BJ (cell line): Measurements from ENCODE around the gene ARSG. TPM values are rescaled to one million over a fixed set of nuclear protein-coding genes. Genes with fewer than 3 reads are reported as not detected.

Source experiments
- CTCF ChIA-PET: fragments of 350-600 bp; formaldehyde crosslinking; extraction: SDS; loops from one replicate; lab custom pipeline; 2021; ENCODE audit warnings: antibody characterized with exemption, inconsistent platforms; lab: Yijun Ruan, JAX
- POLR2A ChIA-PET: fragments of 300-600 bp; sonication (Branson Sonifier 250); formaldehyde crosslinking; extraction: SDS; loops from one replicate; lab custom pipeline; 2021; ENCODE audit warnings: antibody characterized with exemption; lab: Charles Lee
- DNase-seq: peaks from one replicate; pipeline ENCODE4 v3.0.0-alpha.2; 2011; ENCODE audit warnings: low read depth
- H3K27me3 ChIP-seq: 2 replicates; pipeline ENCODE4 v1.6.0; 2011; ENCODE audit warnings: low read length; ENCODE audit not compliant: control insufficient read depth, insufficient read depth
- H3K36me3 ChIP-seq: 2 replicates; pipeline ENCODE4 v1.5.1; 2011; ENCODE audit warnings: low read length; ENCODE audit not compliant: control insufficient read depth, insufficient read depth
- H3K4me3 ChIP-seq: 2 replicates; pipeline ENCODE4 v1.5.1; 2011; ENCODE audit warnings: low read depth, mild to moderate bottlenecking, control low read depth, low read length
- CTCF ChIP-seq: IDR thresholded peaks from 2 replicates; pipeline ENCODE4 v1.5.1; 2011; ENCODE audit warnings: low read depth, mild to moderate bottlenecking, control low read depth, inconsistent platforms, low read length, moderate library complexity; ENCODE audit not compliant: insufficient read depth
- polyA plus RNA-seq: library from polyadenylated mRNA; depleted of rRNA; stranded (reverse); fragments of >200 nt; gene quantifications from 2 replicates; pipeline ENCODE4 v1.2.3, GENCODE V29; 2011

ARSG gene
- polyA plus RNA-seq, 1 experiment = 3.6 TPM

- Histone ChIP-seq H3K4me3 (no peak overlapping the region), H3K27me3 (no peaks in the 10 kb centered on the region), H3K36me3 (no peaks in the 10 kb centered on the region)
- ChIA-PET CTCF (interaction anchor here (1.1 to 1.8 kb wide), 2 partner anchors 8 to 78 kb away, joined by 3 to 5 read pairs; no protein-coding TSS in a partner anchor), POLR2A (no interaction called here)
- no peak for DNase-seq
- no peak for TF ChIP-seq CTCF
Measured at GRCh38 chr17:68320943-68321555, 29.8 kb downstream of the ARSG start.

- Histone ChIP-seq H3K4me3 (no peak overlapping the region), H3K36me3 (no peaks in the 10 kb centered on the region), H3K27me3 (no peaks in the 10 kb centered on the region)
- POLR2A ChIA-PET = no interaction called here
- no peak for TF ChIP-seq CTCF
- CTCF ChIA-PET = no interaction called here
- no peak for DNase-seq
Measured at GRCh38 chr17:68321556-68321954, 30.3 kb downstream of the ARSG start.

GRCh38 chr17:68322630-68323029 lies 31.3 kb downstream of the ARSG start:
- no peak for DNase-seq
- no peak for TF ChIP-seq CTCF
- ChIA-PET CTCF (no interaction called here), POLR2A (no interaction called here)
- Histone ChIP-seq H3K27me3 (no peaks in the 10 kb centered on the region), H3K36me3 (no peaks in the 10 kb centered on the region), H3K4me3 (no peak overlapping the region)

GRCh38 chr17:68324114-68324513 lies 32.8 kb downstream of the ARSG start:
- H3K36me3 ChIP-seq = no peaks in the 10 kb centered on the region
- POLR2A ChIA-PET = no interaction called here
- DNase-seq = no peak
- no peak overlapping the region for H3K4me3 ChIP-seq
- no peaks in the 10 kb centered on the region for H3K27me3 ChIP-seq
- no peak for TF ChIP-seq CTCF
- CTCF ChIA-PET = interaction anchor here (1.3 kb wide), 1 partner anchor 75 kb away, joined by 5 read pairs; no protein-coding TSS in a partner anchor

- no peaks in the 10 kb centered on the region for H3K36me3 ChIP-seq
- DNase-seq = no peak
- ChIA-PET POLR2A (interaction anchor here (0.6 kb wide), 1 partner anchor 382 kb away, joined by 3 read pairs; no protein-coding TSS in a partner anchor), CTCF (interaction anchor here (0.6 to 1.4 kb wide), 5 partner anchors 12 to 74 kb away, joined by 3 to 5 read pairs (median 4); no protein-coding TSS in a partner anchor)
- no peaks in the 10 kb centered on the region for H3K27me3 ChIP-seq
- TF ChIP-seq CTCF = no peak
- no peak overlapping the region for H3K4me3 ChIP-seq
Measured at GRCh38 chr17:68324654-68325336, 33.5 kb downstream of the ARSG start.
